Measurements from ENCODE around the gene SH2D3A. TPM values are rescaled to one million over a fixed set of nuclear protein-coding genes. Genes with fewer than 3 reads are reported as not detected.

The SH2D3A gene
- total and polyA plus RNA-seq, 9 donors, result 0.18 to 18.3 (median 1.5) TPM; not detected in 1

DNA sequence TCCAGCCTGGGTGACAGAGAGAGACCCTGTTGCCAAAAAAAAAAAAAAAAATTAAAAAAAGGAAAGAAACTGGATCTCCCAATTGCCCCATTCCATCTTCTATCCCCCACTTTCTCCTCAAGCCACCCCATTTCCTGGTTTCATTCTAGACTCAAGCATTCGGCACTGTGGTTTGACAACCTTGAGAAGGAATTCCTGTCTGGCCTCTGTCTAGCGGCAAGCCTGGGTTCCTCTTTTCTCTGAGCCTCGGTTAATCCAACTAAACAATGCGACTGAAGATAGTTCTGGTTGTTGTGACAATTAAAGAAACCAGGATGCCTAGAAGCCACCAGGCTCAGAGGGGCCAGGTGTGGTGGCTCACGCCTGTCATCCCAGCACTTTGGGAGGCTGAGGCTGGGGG lies 43.5 kb downstream of the SH2D3A start:
- WGBS, 3 donors, result 38 to 60% (median 59%) methylated on average over 5 of the region's 5 CpGs
- DNase-seq, result peak in 1 of 5 donors; percentile 10
- H3K4me3 ChIP-seq, result no peak overlapping the region

DNA sequence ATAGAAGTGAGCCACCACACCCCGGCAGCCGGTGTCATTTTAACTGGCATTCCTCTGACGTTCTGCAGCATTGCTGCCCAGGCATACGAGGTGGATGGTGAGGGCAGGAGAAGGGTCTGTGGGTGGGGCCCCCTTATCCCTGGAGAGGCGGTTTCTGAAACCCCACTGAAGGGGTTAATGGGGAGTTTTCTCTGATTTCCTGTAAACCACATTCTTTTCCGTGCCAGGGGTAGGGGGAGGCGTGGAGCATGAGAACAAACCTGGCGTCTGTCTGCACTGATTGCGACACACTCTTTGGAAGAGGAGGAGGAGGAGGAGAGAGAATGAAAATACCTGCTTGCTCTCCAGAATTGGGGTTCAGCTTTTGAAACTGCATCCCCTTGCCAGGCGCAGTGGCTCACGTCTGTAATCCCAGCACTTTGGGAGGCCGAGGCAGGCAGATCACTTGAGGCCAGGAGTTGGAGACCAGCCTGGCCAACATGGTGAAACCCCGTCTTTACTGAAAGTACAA lies 44.1 kb downstream of the SH2D3A start:
- peak overlapping the region in 1 of 2 donors; percentile 4 for H3K27ac ChIP-seq

More for the DNA sequence above, 43.5 kb downstream of the SH2D3A start:
- H3K36me3 ChIP-seq, result no peaks in the 10 kb centered on the region
- peaks cover 5% of the 10 kb centered on the region for H3K4me1 ChIP-seq (ENCODE audit: insufficient read depth)
- H3K27me3 ChIP-seq, result no peaks in the 10 kb centered on the region
- intact Hi-C loops (cut with DNase I), result no loop called here
- H3K27ac ChIP-seq, result peak overlapping the region in 1 of 2 donors; percentile 4
- TF ChIP-seq POLR2A (IDR thresholded peaks at IDR 0.05) (no peak), EP300 (IDR thresholded peaks at IDR 0.05) (no peak)
- TF ChIP-seq, protein P1, sequence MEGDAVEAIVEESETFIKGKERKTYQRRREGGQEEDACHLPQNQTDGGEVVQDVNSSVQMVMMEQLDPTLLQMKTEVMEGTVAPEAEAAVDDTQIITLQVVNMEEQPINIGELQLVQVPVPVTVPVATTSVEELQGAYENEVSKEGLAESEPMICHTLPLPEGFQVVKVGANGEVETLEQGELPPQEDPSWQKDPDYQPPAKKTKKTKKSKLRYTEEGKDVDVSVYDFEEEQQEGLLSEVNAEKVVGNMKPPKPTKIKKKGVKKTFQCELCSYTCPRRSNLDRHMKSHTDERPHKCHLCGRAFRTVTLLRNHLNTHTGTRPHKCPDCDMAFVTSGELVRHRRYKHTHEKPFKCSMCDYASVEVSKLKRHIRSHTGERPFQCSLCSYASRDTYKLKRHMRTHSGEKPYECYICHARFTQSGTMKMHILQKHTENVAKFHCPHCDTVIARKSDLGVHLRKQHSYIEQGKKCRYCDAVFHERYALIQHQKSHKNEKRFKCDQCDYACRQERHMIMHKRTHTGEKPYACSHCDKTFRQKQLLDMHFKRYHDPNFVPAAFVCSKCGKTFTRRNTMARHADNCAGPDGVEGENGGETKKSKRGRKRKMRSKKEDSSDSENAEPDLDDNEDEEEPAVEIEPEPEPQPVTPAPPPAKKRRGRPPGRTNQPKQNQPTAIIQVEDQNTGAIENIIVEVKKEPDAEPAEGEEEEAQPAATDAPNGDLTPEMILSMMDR (IDR thresholded peaks at IDR 0.05), result no peak
- no peaks in the 10 kb centered on the region for H3K9me3 ChIP-seq

GRCh38 chr19:6721773-6722172 lies 45.5 kb downstream of the SH2D3A start:
- no peak for DNase-seq

More for the DNA sequence above, 44.1 kb downstream of the SH2D3A start:
- Histone ChIP-seq H3K9me3 (no peaks in the 10 kb centered on the region), H3K4me1 (ENCODE audit: insufficient read depth) (peaks cover 5% of the 10 kb centered on the region), H3K27me3 (no peaks in the 10 kb centered on the region), H3K4me3 (no peak overlapping the region), H3K36me3 (no peaks in the 10 kb centered on the region)
- intact Hi-C loops (cut with DNase I), result no loop called here
- TF ChIP-seq POLR2A (IDR thresholded peaks at IDR 0.05), result peak; percentile 30
- peak; percentile 32 for TF ChIP-seq EP300 (IDR thresholded peaks at IDR 0.05)
- TF ChIP-seq, protein P1 (IDR thresholded peaks at IDR 0.05), result no peak
- peak; percentile 69 to 90 (median 82) for DNase-seq
- WGBS, 3 donors, result 7 to 13% (median 11%) methylated on average over 13 of the region's 13 CpGs

DNA sequence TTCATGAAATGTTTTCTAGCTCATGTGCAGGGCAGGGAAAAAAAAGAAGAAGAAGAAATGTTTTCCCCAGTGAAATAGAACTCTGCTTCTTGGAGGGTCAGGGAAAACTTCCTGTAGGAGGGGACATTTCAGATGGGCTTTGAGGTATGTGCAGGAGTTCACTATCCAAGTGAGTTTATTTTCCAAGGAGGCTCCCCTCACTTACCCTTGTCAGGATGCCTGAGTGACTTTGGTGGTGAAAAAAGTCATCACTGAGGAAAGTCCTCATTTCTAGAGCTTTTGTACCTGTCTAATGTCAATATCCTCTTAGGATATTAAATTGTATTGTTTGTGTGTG lies 46.1 kb downstream of the SH2D3A start:
- peak overlapping the region in 1 of 2 donors; percentile 55 for H3K27ac ChIP-seq
- peaks cover 5% of the 10 kb centered on the region for H3K4me1 ChIP-seq (ENCODE audit: insufficient read depth)
- TF ChIP-seq POLR2A (IDR thresholded peaks at IDR 0.05), result no peak
- TF ChIP-seq, protein P1 (IDR thresholded peaks at IDR 0.05), result no peak
- TF ChIP-seq EP300 (IDR thresholded peaks at IDR 0.05), result no peak

More at GRCh38 chr19:6721773-6722172, 45.5 kb downstream of the SH2D3A start:
- TF ChIP-seq POLR2A (IDR thresholded peaks at IDR 0.05), result no peak
- Histone ChIP-seq H3K4me1 (ENCODE audit: insufficient read depth) (peaks cover 5% of the 10 kb centered on the region), H3K27me3 (no peaks in the 10 kb centered on the region), H3K9me3 (no peaks in the 10 kb centered on the region), H3K4me3 (no peak overlapping the region), H3K27ac (no peak overlapping the region), H3K36me3 (no peaks in the 10 kb centered on the region)
- intact Hi-C loops (cut with DNase I), result no loop called here
- WGBS, 3 donors, result 74 to 76% (median 75%) methylated on average over 5 of the region's 5 CpGs

DNA sequence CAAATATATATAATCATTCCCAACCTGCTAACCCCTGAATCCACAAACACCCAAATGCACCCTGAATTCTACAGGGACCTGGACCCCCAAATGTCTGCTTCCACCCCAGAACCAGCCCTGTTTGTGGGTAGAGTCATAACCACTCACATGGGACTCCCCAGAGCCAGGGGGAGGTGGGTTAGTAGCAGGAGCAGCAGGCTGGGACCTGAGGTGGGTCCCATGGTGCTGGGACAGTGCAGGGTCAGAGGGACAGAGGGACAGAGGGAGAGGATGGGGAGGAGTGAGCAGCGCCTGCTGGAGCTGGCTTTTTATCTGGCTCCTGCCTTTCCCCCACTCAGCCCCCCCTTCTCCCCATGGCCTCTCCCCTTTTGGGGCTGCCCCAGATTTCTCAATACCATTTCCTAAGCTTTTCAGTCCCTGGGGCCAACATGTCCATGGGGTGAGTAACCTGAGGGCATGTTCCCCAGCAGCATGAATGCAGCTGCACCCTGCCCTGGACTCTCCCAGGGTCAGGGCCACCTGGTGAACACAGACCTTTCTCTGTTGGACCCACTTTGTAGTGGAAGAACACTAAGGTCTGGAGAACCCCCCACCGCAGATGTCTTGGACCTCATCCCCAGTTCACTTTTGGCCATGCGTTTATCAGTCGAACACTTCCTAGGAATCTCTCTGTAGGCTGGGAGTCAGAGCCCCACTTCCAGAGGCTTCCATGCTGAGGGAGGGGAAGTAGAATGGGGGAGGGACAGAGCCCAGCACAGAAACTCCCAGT lies 46.7 kb downstream of the SH2D3A start, which contains the start of gene C3:
C3 (minus strand) TSS at position 282 of the 769 bp plus-strand sequence; CDS start at position 221, 61 bp downstream.
- 14 to 24% (median 19%) methylated on average over 4 of the region's 4 CpGs for WGBS, 3 donors
- intact Hi-C loops (cut with DNase I), result no loop called here
- peak within 1 kb of the TSS; percentile 12 to 55 for H3K27ac ChIP-seq
- H3K27me3 ChIP-seq, result no peaks in the 10 kb centered on the region
- H3K9me3 ChIP-seq, result no peaks in the 10 kb centered on the region
- peak; percentile 65 to 91 (median 79) for DNase-seq
- no peaks in the 10 kb centered on the region for H3K36me3 ChIP-seq
- TF ChIP-seq POLR2A (IDR thresholded peaks at IDR 0.05) (peak; percentile 60), EP300 (IDR thresholded peaks at IDR 0.05) (no peak)
- H3K4me1 ChIP-seq (ENCODE audit: insufficient read depth), result peaks cover 3% of the 10 kb centered on the region
- H3K4me3 ChIP-seq, result peak within 1 kb of the TSS; percentile 21

More for the DNA sequence above, 46.1 kb downstream of the SH2D3A start:
- Histone ChIP-seq H3K36me3 (no peaks in the 10 kb centered on the region), H3K9me3 (no peaks in the 10 kb centered on the region), H3K27me3 (no peaks in the 10 kb centered on the region), H3K4me3 (no peak overlapping the region)
- intact Hi-C loops (cut with DNase I), result no loop called here
- DNase-seq, result no peak

All from ovary (tissue), 9 donors.